Measurements from ENCODE around the gene TIMM50. TPM values are rescaled to one million over a fixed set of nuclear protein-coding genes. Genes with fewer than 3 reads are reported as not detected.
"Not testable (repeated sequence)": the region's sequence is repeated elsewhere in the genome, so short reads cannot be mapped to it uniquely, and the experiment has no call there.

The TIMM50 gene
- total and polyA plus RNA-seq, 2 of the 13 experiments (the other 11 are each of a cell fraction or from before 2014, with no cell fraction given): 91.1 to 92.5 TPM

DNA sequence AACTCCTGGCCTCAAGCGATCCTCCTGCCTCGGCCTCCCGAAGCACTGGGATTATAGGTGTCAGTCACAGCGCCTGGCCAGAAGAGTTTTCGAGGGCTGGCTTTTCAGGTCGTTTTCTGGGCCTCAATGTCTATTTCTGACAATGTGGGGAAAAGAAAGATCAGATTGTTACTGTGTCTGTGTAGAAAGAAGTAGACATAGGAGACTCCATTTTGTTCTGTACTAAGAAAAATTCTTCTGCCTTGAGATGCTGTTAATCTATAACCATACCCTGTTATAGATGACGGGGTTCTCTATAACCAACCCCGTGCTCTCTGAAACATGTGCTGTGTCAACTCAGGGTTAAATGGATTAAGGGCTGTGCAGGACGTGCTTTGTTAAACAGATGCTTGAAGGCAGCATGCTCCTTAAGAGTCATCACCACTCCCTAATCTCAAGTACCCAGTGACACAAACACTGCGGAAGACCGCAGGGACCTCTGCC is 1.3 kb upstream of the TIMM50 start:
- H2AFZ ChIP-seq (ENCODE audit: low read length); H3K4me3 ChIP-seq (replicated peaks in 1 of 3; ENCODE audit: insufficient read depth in 1 of 3, low read depth in 2 of 3, low read length in 3 of 3); POLR2A ChIA-PET; ATAC-seq; intact Hi-C loops (cut with micrococcal nuclease; ENCODE audit: unreplicated experiment); H4K20me1 ChIP-seq (ENCODE audit: insufficient read depth, low read length); H3K9me3 ChIP-seq (ENCODE audit: low read length); DNase-seq (ENCODE audit: low spot score); CTCF ChIA-PET (ENCODE audit: low intra/inter-chr PET ratio, low total read pairs); in situ Hi-C loops (cut with HindIII; ENCODE audit: extremely low pct_ligation_motif_present, low pct_unique_long_range_greater_than_20kb); FAIRE-seq; H3K9ac ChIP-seq (ENCODE audit: insufficient read depth, low read depth, low read length); H3K27ac ChIP-seq (ENCODE audit: extremely low read length, insufficient read depth, low read length); H3K4me2 ChIP-seq (ENCODE audit: low read depth, low read length); BruUV-seq (replicated peaks); H3K27me3 ChIP-seq (ENCODE audit: control insufficient read depth in 1 of 2, insufficient read depth in 2 of 2, low read length in 2 of 2): not testable (repeated sequence)
- Histone ChIP-seq H3K4me1 (ENCODE audit: insufficient read depth, low read length) (peaks cover 25% of the 10 kb centered on the region), H3K36me3 (replicated peaks in 1 of 2; ENCODE audit: control insufficient read depth in 1 of 2, insufficient read depth in 2 of 2, low read length in 2 of 2) (peaks cover 10 to 32% of the 10 kb centered on the region in 2 experiments; a peak in 4 of 5 replicates), H3K79me2 (ENCODE audit: insufficient read depth, low read length) (peaks cover 18% of the 10 kb centered on the region)
- WGBS (ENCODE audit: low lambda C conversion rate): 73% methylated on average over 10 of the region's 11 CpGs
- TF ChIP-seq ZNF770 (CRISPR knock-in tag; IDR thresholded peaks at IDR 0.05): peak; percentile 56

DNA sequence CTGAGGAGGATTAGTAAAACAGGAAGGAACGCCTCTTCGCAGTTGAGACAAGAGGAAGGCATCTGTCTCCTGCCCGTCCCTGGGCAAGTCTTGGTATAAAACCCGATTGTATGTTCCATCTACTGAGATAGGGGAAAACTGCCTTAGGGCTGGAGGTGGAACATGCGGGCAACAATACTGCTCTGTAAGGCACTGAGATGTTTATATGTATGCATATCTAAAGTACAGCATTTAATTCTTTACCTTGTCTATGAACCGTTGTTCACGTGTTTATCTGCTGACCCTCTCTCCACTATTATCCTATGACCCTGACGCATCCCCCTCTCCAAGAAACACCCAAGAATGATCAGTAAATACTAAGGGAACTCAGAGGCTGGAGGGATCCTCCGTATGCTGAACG is 722 bp upstream of the TIMM50 start:
- POLR2A ChIA-PET: interaction anchor here (0.7 to 1.2 kb wide), 5 partner anchors 16 to 60 kb away, joined by 3 to 5 read pairs (median 3); partner anchors contain the start of gene RPS16
- TF ChIP-seq MTF2 (CRISPR knock-in tag; IDR thresholded peaks at IDR 0.05; ENCODE audit: borderline replicate concordance) (0 out of 2 replicates have a peak, but pooled peaks have one; percentile 1), ZFP62 (CRISPR knock-in tag; IDR thresholded peaks at IDR 0.05) (no peak)
- Histone ChIP-seq H3K9me3 (ENCODE audit: low read length) (no peaks in the 10 kb centered on the region), H3K27me3 (ENCODE audit: control insufficient read depth in 1 of 2, insufficient read depth in 2 of 2, low read length in 2 of 2) (no peaks in the 10 kb centered on the region; a peak in 1 of 5 replicates), H4K20me1 (ENCODE audit: insufficient read depth, low read length) (no peaks in the 10 kb centered on the region), H3K4me2 (ENCODE audit: low read depth, low read length) (peak overlapping the region; percentile 96), H3K36me3 (replicated peaks in 1 of 2; ENCODE audit: control insufficient read depth in 1 of 2, insufficient read depth in 2 of 2, low read length in 2 of 2) (peaks cover 6 to 31% of the 10 kb centered on the region in 2 experiments; a peak in 4 of 5 replicates), H3K4me1 (ENCODE audit: insufficient read depth, low read length) (peaks cover 25% of the 10 kb centered on the region), H3K79me2 (ENCODE audit: insufficient read depth, low read length) (peaks cover 18% of the 10 kb centered on the region), H2AFZ (ENCODE audit: low read length) (no peak overlapping the region), H3K9ac (ENCODE audit: insufficient read depth, low read depth, low read length) (peak overlapping the region; percentile 99), H3K4me3 (replicated peaks in 1 of 3; ENCODE audit: insufficient read depth in 1 of 3, low read depth in 2 of 3, low read length in 3 of 3) (peak overlapping the region; percentile 56 to 96 (median 84)), H3K27ac (ENCODE audit: extremely low read length, insufficient read depth, low read length) (peak overlapping the region; percentile 89)
- in situ Hi-C loops (cut with HindIII; ENCODE audit: extremely low pct_ligation_motif_present, low pct_unique_long_range_greater_than_20kb) (no loop called here), intact Hi-C loops (cut with micrococcal nuclease; ENCODE audit: unreplicated experiment) (no loop called here)
- FAIRE-seq: no peak
- CTCF ChIA-PET (ENCODE audit: low intra/inter-chr PET ratio, low total read pairs): no interaction called here
- ATAC-seq: no peak
- DNase-seq (ENCODE audit: low spot score): no peak
- WGBS (ENCODE audit: low lambda C conversion rate): 70% methylated on average over 10 of the region's 10 CpGs
- no TSS peak for BruUV-seq (replicated peaks)

Measured in HepG2 (cell line).